HG02943 (cell line): Measurements from ENCODE around the gene SULT1C4.

Experiments used
- ATAC-seq: cut with Tn5 transposase; IDR thresholded peaks from one replicate; pipeline ENCODE4 v1.9.1; 2021; ENCODE audit warnings: mild to moderate bottlenecking, low read depth, moderate library complexity; ENCODE audit not compliant: unreplicated experiment

SULT1C4 gene

GRCh38 chr2:108369153-108369552 is 8.6 kb upstream of the SULT1C4 start:
- ATAC-seq, result no peak

- ATAC-seq, result no peak
These were observed 7.7 kb upstream of the SULT1C4 start for GRCh38 chr2:108370080-108370479.

DNA sequence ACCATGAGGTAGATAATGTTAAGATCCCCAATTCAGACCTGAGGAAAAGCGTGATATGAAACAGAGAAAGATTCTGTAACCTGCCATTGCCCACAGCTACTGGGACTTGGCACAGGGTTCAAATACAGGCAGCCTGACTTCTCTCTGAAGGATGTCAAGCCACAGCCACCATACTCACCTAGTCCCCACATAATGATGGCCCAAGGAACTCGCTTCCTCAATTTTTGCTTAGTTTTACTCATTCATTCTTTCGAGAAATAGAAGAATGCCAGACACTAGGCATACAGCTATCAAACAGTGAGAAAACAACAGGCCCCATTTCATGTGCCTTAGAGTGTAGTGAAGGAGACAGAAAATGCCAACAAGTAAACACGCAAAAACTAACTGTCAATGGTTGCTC is 980 bp upstream of the SULT1C4 start:
- no peak for ATAC-seq

GRCh38 chr2:108377401-108377800 is 353 bp upstream of the SULT1C4 start:
- ATAC-seq, result no peak

DNA sequence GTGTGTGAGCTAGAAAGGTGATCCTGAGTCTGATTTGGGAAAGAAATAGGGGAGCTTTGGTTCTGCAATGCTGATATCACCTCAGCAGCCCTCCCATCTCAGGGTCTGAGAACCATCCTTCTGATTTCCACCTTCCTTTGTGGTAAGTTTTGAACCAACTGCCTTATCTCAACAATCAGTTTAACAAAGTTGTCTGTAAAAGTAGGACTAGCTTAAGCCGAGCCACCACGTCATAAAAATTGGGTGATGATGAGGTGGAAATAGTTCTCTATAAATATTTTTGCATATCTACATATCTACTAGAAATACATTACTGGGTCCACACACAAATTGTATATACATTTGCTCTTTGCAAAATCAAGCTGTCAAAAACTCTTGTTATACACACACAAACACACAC is 1.1 kb downstream of the SULT1C4 start:
- ATAC-seq, result no peak

DNA sequence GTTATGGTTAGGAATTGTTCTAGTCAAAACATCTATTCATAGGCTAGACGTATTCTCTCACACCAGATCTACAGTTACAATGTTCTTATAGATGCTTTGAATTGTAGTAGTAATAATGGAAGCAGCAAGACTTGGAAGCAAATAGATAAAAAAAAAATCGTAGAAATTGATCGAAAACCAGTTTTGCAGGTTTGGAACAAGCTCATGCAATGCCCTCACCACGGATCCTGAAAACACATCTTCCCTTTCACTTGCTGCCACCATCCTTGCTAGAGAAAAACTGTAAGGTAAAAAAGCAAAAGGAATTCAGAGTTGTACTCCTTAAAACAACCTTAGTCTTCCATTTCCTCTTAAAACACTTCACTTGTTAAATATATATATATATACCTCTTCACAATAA is 4.4 kb downstream of the SULT1C4 start:
- ATAC-seq, result no peak

DNA sequence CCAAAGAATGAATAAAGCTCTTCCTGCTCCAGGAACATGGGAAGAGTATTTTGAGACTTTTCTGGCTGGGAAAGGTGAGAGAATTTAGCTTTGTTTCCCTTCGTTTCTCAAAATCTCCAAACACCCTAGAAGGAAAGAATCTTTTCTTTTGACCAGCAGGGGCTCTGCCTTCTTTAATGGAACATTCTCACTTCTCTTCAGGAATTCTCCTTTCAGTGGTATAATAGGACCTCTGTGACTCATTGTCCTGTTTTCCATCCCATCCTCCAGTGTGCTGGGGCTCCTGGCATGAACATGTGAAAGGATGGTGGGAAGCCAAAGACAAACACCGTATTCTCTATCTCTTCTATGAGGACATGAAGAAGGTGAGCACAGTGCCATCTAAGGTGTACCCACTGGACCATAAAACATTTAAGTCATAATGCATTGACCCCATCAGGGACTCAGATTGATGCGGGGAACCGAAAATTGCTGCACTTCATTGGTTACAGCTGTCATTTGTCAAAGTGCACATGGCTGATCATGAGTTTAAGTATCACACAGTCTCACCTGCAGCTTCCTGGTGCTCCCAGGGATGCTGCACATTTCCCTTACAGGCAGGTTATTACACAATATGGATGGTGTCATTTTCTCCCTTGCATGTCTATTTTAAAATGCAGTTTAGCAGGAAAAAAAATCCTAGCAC is 5.5 kb downstream of the SULT1C4 start:
- ATAC-seq, result no peak

GRCh38 chr2:108384662-108385393 is 7.1 kb downstream of the SULT1C4 start:
- no peak for ATAC-seq

DNA sequence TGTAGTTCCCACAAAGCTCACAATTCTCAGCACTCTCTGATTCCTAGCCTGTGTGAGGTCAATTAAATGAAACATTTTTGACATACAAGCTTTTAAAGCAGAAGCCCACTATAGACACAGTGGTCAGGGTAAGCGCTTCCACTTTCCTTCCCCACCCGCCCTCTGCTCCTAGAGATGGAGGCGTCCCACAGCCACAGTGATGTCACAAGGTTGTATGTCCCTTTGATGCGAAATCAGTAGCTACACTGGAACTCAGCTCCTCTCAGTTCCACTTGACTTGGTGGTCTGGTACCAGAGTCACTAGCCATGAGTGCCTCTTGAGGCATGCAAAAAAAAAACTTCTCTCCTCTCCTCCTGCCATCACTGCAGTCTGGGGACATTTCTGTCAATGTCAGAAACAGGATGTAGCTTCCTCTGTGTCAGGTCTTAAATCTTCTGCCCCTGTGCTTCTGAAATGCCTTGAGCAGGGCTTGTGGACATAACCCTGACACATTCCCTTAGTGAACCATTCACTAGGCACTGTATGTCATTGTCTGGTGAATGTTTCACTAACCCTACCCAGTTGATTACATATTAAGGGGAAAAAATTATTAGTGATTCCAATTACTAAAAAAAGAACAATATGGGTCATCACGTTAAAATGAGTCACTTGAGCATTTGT is 7.8 kb downstream of the SULT1C4 start:
- ATAC-seq, result peak; percentile 73

DNA sequence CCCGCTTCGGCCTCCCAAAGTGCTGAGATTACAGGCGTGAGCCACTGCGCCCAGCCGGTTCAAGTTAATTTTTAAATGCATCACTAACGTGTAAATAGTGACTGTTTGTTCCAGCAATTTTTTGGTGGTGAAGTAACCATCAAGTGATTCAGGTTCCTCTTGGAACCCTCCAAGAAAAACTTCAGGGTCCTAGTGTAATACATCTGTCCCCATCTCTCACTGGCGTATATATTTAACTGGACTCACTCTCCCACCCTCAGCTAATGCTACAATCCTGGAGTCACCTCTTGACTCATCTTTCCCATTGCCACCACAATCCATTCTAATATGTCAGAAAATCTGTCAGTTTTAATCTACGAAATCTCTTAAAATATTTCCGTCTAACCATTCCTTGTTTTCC is 10.3 kb downstream of the SULT1C4 start:
- ATAC-seq, result no peak

- no peak for ATAC-seq
These were observed 12.6 kb downstream of the SULT1C4 start for GRCh38 chr2:108390340-108390739.

GRCh38 chr2:108392029-108392428 is 14.3 kb downstream of the SULT1C4 start:
- no peak for ATAC-seq

GRCh38 chr2:108393197-108393596 is 15.4 kb downstream of the SULT1C4 start:
- ATAC-seq, result no peak

DNA sequence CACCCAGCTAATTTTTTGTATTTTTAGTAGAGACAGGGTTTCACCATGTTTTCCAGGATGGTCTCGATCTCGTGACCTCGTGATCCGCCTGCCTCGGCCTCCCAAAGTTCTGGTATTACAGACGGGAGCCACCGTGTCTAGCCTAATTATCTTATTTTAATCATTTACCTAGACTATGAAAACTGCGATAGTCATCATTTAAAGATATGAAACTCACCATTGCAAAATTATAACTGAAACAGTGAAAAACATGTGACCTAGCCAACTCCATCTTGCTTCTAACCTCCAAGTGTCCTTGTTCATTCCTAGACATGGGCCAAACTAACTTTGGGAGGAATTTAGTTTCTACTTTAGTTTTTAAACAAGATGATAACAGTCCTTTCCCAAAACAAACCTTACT is 17.4 kb downstream of the SULT1C4 start:
- ATAC-seq, result no peak

DNA sequence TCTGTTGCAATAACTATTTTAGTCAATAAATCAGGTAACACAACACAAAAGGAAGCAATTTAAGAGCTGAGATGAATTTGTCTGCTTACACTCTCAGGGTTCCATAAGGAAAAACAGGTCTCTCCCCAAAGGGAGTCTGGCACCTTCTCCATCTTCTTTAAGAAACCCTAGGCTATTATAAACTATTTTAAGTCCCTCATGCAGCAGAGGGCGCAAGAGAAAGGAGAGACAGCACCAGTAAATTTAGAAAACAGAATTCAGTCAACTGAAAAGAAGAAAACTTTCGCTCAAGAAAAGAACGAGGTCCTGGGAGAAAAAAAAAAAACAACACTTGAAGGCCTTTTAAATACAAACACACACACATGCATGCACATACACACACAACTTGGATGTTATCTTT is 19.1 kb downstream of the SULT1C4 start:
- no peak for ATAC-seq

DNA sequence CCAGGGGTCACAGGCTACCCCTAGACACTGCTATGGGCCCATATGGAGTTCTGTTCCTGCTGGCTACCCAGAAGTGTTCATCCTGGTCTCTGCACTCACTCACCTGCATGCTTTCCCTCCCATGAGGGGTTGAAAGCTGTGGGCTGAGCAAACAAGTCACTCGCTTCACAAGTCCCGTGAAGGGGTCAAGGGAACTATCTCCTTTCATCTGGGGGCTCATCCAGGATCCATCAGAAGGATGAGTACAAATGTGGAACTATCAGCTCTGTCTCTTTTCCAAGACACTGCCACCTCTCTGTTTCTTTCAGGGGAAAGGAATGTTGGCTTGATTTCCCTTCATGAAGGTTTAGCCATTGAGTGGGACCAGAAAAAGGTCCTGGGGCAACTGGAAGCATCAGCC is 21.7 kb downstream of the SULT1C4 start:
- ATAC-seq, result no peak

DNA sequence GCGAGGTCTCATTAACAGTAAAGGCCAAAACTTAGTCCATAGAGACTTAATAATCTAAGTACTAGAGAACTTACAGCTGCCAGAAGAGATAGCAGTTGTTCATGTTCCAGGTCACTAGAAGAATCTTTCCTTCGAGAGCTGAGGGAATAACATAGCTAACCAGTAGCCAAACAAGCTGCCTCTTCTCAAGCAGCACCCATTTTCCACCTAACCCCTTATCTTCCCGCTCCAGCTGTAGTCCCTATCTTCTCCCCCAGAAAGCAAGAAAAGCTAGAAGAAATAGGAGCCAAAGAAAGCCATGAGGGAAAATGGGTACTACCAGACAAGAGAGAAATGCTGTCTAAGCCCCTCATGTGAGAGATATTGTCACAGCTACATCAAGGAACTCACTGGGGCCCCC is 24.0 kb downstream of the SULT1C4 start:
- ATAC-seq, result no peak

DNA sequence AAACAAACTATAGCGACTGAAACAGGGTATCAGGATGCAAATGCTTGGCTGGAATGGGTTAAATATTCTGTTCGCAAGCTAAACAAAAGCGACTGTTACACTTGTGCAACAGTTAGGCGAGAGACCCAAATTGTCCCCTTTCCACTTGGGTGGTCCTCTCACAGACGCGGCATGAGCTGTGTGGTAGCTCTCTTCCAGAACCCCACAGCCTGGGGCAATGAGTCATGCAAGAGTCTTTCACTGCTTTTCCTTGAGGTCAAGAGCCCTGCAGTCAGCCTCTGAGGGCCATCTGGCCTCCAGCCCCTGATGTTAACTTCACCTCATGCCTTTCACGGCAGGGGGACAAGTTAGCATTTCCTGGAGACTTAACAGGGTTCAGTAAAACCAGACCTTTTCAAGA is 25.7 kb downstream of the SULT1C4 start:
- ATAC-seq, result no peak

- no peak for ATAC-seq
These were observed 27.1 kb downstream of the SULT1C4 start for GRCh38 chr2:108404784-108405397.

- no peak for ATAC-seq
These were observed 30.3 kb downstream of the SULT1C4 start for GRCh38 chr2:108407864-108408729.
